ENCODE results near the gene DACH1. TPM values are rescaled to one million over a fixed set of nuclear protein-coding genes. Genes with fewer than 3 reads are reported as not detected.

Gene DACH1
- total RNA-seq, 1 donor from 2014 or later, result 8.1 TPM

GRCh38 chr13:71483733-71484132, 383.3 kb downstream of the DACH1 start:
- Histone ChIP-seq H3K36me3 (no peaks in the 10 kb centered on the region), H3K4me3 (no peak overlapping the region), H3K27me3 (ENCODE audit: low read depth) (no peaks in the 10 kb centered on the region), H3K4me1 (no peaks in the 10 kb centered on the region), H3K9me3 (no peaks in the 10 kb centered on the region), H3K27ac (no peak overlapping the region)
- ATAC-seq (no peak), DNase-seq (no peak)
- TF ChIP-seq CTCF (IDR thresholded peaks at IDR 0.05), result no peak
- intact Hi-C loops (cut with DNase I), result no loop called here

GRCh38 chr13:71481501-71481900, 385.5 kb downstream of the DACH1 start:
- no peaks in the 10 kb centered on the region for H3K27me3 ChIP-seq (ENCODE audit: low read depth)
- H3K36me3 ChIP-seq, result no peaks in the 10 kb centered on the region
- H3K27ac ChIP-seq, result no peak overlapping the region
- TF ChIP-seq CTCF (IDR thresholded peaks at IDR 0.05), result no peak
- intact Hi-C loops (cut with DNase I), result no loop called here
- no peaks in the 10 kb centered on the region for H3K4me1 ChIP-seq
- DNase-seq (no peak), ATAC-seq (no peak)
- no peaks in the 10 kb centered on the region for H3K9me3 ChIP-seq
- no peak overlapping the region for H3K4me3 ChIP-seq

GRCh38 chr13:71481046-71481445, 386.0 kb downstream of the DACH1 start:
- no peak for ATAC-seq
- H3K27ac ChIP-seq, result no peak overlapping the region
- H3K36me3 ChIP-seq, result no peaks in the 10 kb centered on the region
- no peak for TF ChIP-seq CTCF (IDR thresholded peaks at IDR 0.05)
- no peak overlapping the region for H3K4me3 ChIP-seq
- no peaks in the 10 kb centered on the region for H3K9me3 ChIP-seq
- no peaks in the 10 kb centered on the region for H3K27me3 ChIP-seq (ENCODE audit: low read depth)
- intact Hi-C loops (cut with DNase I), result no loop called here
- no peaks in the 10 kb centered on the region for H3K4me1 ChIP-seq
- no peak for DNase-seq

GRCh38 chr13:71477735-71478134, 389.3 kb downstream of the DACH1 start:
- no peaks in the 10 kb centered on the region for H3K9me3 ChIP-seq
- ATAC-seq (no peak), DNase-seq (no peak)
- H3K4me1 ChIP-seq, result no peaks in the 10 kb centered on the region
- H3K27ac ChIP-seq, result no peak overlapping the region
- intact Hi-C loops (cut with DNase I), result no loop called here
- no peak overlapping the region for H3K4me3 ChIP-seq
- no peaks in the 10 kb centered on the region for H3K27me3 ChIP-seq (ENCODE audit: low read depth)
- TF ChIP-seq CTCF (IDR thresholded peaks at IDR 0.05), result peak; percentile 16
- H3K36me3 ChIP-seq, result no peaks in the 10 kb centered on the region

- no peak for ATAC-seq
- no peaks in the 10 kb centered on the region for H3K9me3 ChIP-seq
- no peaks in the 10 kb centered on the region for H3K4me1 ChIP-seq
- no peaks in the 10 kb centered on the region for H3K27me3 ChIP-seq (ENCODE audit: low read depth)
- no peaks in the 10 kb centered on the region for H3K36me3 ChIP-seq
- intact Hi-C loops (cut with DNase I), result no loop called here
- no peak for DNase-seq
- H3K27ac ChIP-seq, result no peak overlapping the region
- H3K4me3 ChIP-seq, result no peak overlapping the region
- no peak for TF ChIP-seq CTCF (IDR thresholded peaks at IDR 0.05)
Measured at GRCh38 chr13:71474936-71475335, 392.1 kb downstream of the DACH1 start.

- Histone ChIP-seq H3K9me3 (no peaks in the 10 kb centered on the region), H3K4me3 (no peak overlapping the region), H3K27ac (no peak overlapping the region), H3K4me1 (peaks cover under 1% of the 10 kb centered on the region), H3K27me3 (ENCODE audit: low read depth) (no peaks in the 10 kb centered on the region), H3K36me3 (no peaks in the 10 kb centered on the region)
- intact Hi-C loops (cut with DNase I), result no loop called here
- no peak for TF ChIP-seq CTCF (IDR thresholded peaks at IDR 0.05)
- DNase-seq (no peak), ATAC-seq (no peak)
Measured at GRCh38 chr13:71469626-71470025, 397.4 kb downstream of the DACH1 start.
